G401.6 (cell line): ENCODE data around the gene TMEM242.

Source experiments
- FAIRE-seq: peaks from 2 replicates; lab custom pipeline; 2012; peaks lifted over from hg19 to GRCh38; lab: Jason Lieb, UNC

TMEM242 gene

DNA sequence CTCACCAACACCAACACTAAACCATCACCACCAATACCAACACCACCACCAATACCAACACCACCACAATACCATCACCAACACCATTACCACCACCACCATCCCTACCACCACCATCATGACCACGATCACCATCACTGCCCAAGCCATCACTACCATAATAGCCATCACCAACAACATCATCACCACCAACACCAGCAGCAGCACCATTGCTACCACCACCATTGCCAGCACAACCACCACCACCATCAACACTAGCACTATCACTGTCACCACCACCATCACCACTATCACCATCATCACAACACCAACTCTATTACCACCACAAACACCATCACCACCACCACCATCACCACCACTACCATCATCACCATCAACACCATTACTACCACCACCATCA, 53.0 kb downstream of the TMEM242 start:
- no peak for FAIRE-seq

DNA sequence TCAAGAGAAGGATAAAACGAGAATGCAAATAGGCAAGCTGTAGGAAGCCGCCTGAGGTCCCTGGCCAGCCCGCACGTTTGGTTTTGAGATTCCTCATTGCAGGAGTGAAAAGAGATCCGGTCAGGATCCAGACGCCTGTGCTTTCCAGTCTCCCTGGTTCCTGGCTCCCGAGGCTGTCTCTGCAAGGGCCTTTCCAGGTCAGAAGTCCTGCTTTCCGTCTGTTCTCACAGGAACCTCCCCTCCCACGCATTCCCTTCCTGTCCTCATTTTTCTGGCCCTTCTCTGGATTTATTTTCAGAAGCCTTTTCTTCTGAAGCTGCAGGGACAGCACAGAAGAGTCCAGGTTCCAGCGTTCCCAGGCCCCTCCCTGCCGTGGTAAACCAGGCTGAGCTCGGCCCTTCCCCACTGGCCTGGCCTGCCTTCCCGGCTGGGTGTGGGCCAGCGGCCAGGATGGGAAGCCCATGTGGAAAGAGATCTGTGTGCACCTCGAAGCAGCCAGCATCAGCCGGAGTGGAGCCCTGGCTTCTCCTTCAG, 54.0 kb downstream of the TMEM242 start:
- no peak for FAIRE-seq

DNA sequence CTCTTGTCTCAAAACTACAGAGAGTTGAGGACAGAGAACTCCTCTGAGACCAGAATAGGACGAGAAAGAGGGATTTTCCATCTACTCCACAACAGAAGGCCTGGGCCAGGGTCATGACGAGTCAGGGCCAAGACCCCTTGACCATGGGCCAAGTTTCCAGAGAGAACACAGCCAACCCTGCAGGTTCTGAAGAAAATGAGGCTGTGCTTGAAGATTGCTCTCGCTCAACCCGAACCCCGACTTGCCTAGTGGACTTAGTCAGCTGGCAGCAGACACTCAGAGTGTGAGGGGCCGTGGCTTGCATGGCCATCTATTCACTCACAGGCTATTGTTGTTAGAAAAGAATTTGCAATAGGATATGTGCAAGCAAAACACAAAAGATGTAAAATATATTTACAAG, 54.5 kb downstream of the TMEM242 start:
- FAIRE-seq: no peak

DNA sequence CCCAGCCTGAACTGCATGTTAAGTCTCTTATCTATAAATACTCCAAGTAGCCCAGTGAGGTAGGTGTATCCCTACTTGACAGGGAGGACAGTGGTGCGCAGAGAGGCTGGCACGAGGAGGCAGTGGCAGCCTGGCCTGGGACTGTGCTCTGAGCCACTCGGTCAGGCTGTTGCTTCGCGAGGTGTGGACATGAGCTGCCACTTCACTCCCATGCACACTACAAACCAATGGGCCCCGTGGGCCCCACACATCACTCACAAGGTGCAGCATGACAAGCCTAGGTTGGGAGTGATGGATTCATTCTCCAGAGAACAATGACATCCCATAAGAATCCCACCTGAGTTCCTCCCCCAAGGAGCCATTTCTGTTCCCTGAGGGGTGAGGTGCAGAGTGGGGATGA, 54.9 kb downstream of the TMEM242 start:
- no peak for FAIRE-seq

DNA sequence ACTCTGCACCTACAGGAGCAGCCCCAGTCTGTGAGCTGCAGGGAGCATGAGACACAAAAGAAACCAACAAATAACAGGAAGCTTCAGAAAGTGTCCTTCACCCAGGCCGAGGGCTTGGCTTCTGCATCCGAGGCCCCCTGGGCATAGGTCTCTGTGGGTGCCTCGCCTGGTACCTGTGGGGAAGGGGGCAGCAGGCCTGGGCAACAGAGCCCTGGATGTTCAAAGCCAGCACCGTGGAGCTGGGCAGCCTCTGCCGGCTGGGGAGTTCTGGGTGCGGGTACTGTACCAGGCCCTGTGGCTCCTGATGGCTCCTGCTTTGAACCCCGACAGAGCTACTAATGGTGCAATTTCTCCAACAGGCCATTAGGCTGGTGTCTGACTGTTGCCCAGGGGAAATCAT, 55.7 kb downstream of the TMEM242 start:
- FAIRE-seq: no peak

DNA sequence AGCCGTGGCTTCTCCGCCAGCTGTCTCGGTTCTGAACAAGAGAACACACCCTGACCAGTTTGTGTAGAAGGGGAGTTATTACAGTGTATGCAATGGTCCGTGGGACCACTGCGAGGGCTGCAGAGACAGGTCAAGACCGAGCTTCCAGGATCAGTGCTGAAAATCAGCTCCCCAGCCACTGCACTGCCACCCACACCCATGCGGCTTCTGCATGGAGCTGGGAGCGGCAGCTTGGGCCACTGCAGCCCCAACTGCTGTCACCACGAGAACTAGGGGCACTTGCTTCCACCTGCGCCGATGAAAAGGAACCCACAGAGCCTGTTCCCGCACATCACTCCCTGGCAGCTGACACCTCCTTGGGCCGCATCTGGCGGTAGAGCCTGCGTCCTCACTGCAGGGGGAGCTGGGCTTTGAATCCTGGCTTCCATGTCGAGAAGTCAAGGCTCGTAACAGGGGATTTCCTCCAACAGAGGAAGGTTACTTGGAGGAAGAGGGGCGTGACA, 56.2 kb downstream of the TMEM242 start:
- no peak for FAIRE-seq

DNA sequence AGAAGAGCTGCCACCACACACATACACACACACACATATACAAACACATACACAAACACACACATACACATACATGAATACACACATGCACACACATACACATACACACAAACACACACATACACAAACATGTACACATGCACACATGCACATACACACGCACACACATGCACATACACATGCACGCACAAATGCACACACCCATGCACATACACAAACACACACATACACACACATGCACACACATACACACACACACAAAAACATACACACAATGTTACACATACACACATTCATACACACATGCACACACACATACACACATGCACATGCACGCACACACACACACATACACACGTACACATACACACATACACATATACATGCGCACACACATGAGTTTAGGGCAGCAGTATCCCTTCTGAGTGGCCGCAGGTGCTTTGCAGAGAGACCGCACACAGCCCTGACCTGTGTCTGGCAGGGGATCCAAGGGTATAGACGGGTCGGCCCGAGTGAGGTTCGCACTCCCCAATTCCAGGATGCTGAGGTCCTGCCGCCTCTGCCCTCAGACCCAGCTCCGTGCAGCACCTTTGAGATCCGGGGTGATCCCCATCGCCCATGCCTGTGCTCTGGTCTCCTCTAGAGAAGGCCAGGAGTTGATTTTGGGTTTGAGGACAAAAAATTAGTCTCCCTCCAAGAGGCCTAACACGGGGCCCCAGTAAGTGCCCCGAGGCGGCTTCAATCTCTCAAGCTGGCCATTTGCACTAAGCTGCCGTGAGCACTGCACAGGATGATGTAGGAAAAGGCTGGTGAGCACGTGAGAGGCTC, 56.8 kb downstream of the TMEM242 start:
- no peak for FAIRE-seq

DNA sequence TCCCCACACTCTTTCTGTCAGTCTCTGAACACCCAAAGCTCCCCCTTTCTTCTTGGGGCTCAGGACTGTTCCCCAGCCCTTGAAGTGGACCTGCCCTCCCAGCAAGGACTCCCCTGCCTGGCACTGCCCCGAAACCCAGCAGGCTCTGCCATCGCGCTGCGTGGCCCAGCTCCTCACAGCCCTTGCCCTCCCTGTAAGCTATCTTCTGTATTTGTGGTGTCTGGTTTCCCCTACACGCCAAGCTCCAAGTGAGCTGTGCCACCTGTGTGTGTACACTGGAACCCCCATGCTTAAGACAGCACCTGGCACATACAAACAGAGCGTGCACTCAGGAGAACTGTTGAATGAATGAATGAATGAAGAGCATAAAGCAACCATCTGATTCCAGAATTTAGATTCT, 57.7 kb downstream of the TMEM242 start:
- FAIRE-seq: no peak

DNA sequence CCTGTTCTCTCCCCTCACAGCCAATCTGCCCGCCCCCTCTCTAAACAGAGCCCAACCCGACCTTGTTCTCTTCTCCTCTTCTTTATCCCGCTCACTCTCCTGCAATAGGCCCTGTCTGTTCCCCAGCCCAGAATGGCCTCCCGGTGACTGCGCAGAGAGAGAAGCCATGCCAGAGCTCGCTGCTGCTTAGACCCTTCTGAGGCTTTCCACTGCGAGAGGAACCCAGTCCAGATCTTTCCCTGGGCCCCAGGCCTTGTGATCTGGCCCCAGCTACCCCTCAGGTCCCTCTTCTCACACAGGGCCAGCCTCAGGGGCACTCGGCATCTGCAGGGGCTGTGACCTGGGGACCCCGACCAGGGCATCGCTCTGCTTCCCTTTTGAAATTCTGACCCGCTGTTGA, 58.1 kb downstream of the TMEM242 start:
- FAIRE-seq: no peak

DNA sequence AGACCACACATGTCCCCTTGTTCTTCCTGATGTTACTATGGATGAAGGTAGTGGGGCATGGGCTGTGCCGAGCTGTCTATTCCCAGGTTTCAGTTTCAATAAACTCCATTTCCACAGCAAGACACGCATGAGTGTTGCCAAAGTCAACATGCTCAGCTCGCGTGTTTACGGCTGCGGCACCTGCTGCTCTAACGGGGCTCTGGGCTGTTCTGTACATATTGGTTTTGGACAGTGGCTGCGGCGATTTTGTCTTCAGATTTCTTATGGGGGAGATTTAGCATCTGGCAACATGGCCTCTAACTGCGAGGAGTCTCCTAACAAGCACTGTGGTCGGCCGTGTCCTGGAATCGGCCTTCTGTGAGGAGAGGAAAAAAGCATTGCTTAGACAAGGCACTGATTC, 58.6 kb downstream of the TMEM242 start:
- FAIRE-seq: no peak

DNA sequence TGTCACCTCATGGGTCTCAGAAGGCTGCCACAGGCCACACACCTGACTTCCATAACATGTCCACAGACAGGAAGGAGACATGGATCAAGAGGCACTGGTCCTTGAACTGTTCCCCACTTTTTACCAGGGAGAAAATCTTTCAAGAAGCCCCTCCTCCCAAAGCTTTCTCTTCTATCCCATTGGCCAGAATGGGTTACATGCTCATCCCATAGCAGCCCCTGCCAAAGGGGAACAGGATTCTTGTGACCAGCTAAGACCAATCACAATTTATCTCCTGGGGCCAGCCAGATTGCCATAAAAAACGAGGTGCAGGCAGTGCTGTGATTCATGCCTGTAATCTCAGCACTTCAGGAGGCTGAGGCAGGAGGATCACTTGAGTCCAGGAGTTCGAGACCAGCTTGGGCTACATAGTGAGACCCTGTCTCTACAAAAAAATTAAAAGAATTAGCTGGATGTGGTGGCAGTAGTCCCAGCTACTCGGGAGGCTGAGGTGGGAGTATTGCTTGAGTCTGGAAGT, 59.4 kb downstream of the TMEM242 start:
- no peak for FAIRE-seq

DNA sequence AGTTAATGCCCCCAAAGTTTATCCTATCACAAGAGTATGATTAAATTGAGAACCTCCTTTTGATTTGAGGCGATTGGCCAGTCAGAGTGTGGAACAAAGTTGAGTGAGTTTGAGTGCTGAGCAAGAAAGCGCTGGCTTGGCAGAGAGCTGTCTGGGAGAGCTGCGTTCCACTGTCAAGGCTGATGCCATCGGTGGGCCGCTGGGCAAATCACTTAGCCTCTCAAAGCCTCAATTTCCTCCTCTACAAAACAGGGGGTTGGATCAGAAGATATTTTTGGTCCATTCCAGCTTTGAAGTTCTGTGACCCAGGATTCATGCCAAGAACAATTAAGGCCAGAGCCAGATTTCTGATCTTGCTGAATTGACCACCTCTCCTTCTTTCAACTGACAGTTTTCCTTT, 60.2 kb downstream of the TMEM242 start:
- no peak for FAIRE-seq

DNA sequence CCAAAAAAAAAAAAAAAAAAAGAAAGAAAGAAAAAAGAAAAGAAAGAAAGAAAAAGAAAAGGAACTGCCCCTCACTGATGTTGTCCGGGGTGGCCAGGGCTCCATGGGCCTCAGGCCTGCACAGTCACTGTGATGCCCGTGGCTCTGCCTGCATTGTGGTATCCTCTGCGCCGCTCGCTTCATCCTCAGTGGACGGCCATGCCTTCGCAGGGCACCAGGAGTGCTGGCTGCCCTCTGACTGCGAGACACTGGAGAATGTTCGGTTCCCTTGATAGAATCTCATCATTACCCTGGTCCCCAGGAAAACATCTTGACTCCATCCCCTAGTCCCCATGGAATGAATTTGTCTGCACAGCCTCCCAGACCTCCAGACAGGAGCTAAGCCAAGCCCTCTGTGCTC, 61.7 kb downstream of the TMEM242 start:
- no peak for FAIRE-seq

DNA sequence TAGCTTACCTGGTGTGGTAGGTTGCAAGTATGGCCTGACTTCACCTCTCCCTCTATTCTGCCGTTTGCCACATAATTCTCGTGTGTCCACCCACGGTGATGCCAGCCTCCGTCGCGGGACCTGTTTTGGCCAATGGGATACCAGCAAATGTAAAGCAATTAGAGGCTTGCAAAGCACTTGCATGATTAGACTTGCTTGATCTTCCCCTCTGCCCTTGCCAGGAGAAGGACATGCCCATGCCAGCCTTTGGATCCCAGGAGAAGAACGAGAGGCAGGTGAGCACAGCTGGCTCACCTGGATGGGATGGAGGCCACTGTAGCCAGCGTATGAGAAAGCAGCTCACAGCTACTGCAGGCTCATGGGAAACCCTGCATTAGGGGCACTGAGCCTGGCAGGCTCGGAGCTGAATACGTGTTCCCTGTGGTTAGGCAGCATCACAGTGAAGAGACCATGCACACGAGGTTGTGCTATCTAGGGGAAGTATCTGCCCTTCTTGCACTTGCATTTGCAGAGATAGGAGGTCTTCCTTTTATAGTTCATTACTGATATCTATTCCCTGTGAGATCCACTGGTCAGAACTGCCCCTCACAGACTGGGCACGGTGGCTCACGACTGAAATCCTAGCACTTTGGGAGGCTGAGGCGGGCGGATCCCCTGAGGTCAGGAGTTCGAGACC, 62.4 kb downstream of the TMEM242 start:
- no peak for FAIRE-seq

DNA sequence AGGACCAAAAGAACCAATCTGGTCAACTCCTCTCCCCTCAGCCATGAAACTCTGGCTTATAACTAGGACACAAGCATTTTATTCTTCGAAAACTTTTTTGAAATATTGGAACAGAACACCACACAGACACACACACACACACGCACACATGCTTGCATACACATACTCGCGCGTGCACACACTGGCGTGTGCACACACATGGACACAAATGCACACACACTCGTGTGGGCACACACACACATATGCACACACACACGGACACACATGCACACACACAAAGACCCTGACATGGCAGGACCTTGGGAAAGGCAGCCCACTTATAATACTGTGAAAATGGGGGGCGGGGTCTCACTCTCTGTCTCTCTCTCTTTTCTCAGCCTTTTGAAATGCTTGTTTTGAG, 63.9 kb downstream of the TMEM242 start:
- FAIRE-seq: no peak

DNA sequence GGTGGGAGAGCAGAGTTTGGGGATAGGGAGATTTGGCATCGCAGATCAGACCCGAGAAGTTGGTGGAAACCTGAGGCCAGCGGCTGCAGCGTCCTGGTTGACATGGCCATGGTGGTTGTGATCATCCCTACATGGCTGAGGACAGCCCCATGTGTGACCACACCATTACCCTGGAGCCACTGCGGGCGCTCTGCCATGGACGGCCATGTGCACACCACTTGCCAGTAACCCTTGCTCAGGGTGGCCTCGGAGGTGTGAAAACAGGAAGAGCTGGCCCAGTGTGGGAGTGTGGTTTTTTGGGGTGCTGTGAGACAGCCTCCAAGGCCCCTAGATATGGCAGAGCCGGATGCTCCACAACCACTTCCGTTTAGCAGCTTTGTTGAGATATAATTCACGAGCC, 64.4 kb downstream of the TMEM242 start:
- FAIRE-seq: no peak

DNA sequence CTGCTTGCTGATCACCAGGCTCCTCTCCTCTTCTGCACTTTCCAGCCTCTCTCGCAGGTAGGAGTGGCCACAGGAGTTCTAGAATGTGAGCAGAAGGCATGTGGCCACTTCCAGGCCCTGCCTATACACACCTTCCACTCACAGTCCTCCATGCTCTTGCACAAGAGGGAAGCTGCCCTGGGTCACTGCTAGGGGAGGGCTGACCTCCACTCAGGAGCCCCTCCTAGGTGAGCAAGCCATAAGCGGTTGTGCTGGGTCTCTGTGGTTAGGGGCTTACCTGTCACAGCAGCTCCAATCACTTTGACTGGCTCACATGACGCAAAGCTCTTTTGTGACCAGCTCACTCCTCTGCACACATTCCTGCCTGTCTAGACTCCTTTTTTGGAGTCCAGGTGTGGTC, 68.2 kb downstream of the TMEM242 start:
- no peak for FAIRE-seq

DNA sequence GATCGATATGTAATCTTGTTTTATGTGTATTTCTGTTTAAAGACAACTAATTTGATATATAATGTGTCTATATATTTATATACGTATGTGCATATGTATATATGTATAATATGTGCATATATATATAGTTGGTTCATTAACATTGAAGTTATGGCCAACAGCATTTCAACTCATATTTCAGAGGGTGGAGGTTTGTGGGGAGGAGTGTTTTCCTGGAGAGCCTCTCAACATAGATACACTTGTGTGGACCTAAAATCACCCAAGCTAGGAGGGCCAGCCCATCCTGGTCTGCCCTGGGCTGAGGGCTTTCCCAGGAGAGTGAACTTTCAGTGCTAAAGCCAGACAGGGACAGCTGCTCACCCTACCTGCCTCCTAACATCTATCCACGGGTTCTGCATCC, 68.8 kb downstream of the TMEM242 start:
- FAIRE-seq: no peak

DNA sequence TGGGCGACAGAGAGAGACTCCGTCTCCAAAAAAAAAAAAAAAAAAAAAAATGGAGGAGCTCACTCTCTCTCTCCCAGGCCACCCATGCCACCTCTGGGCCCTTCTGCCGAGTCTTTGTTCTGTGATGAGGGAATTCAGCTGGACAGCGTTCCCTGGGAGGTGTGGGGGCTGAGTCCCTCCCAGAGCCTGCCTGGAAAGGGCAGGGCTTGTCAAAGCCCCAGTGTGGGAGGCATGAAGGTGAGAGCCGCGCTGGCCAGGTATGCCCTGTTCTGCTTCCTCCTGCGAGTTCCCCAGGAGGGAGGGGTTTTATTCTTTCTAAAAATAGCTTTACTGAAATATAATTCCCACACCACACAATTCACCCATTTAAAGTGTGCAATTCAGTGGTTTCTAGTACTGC, 69.6 kb downstream of the TMEM242 start:
- FAIRE-seq: no peak

DNA sequence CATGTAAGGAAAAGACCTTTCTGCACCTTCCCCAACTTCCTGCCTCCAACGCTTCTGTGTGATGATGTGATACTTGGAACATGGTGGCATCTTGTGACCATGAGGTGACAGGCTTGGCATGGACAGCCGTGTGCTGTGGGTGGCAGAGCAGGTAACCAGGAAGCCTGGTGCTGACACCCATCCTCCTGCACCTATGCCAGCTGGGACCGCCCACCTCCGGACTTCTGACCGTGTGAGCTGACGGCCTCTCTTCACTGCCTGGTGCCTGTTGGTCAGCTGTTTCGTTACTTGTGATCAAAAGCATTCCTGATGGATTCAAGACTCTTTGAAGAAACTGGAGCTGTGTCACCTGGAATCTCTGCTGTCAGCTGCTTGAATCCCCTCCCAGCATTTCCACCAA, 70.3 kb downstream of the TMEM242 start:
- FAIRE-seq: no peak

DNA sequence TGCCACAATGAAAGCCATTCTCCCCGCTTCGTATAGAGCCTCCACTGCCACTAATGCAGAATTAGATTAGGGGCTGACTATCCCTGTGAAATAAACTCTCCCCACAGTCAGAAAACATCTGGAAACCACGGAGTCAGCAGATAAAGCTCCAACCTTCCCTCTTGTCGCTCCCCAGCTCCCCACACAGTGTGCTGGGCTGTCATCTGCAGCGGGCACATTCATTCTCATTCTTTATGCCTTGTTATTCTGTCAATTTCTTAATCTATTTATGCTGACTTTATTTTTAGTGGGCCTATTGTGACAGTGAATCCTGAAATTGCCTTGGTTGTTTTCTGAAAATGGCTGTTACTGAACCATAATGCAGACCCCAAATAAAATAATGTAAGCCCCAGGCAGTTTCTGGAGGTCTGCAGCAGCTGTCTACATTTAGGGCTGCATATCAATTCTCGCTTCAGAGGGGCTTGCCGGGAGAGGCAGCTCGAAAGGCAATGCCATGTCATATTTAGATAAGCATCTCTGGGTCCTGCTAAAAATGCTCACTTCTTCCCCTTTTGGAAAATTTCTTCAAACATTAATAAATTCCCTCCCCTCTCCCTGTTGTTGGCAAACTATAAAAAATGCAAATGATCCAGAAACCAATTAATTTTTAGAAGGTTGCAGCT, 71.6 kb downstream of the TMEM242 start:
- no peak for FAIRE-seq

DNA sequence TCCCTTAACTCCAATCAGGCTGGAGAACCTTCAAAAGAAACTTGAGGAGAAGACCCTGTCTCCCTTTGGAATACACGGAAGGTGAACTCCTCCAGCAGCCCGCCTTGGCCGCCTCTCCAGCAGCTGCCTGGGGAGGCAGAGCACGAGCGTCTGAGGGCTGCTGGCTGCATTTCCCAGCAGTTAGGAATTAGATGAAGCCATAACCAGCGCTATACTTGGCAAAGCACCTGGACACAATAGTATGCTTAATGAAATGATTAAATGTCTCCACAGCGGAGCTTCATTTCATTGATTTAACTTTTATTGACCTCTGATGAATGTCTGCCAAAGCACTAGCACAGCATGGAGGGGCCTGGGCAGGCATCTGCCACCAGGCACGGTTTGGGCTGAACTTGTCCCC, 73.5 kb downstream of the TMEM242 start:
- no peak for FAIRE-seq

DNA sequence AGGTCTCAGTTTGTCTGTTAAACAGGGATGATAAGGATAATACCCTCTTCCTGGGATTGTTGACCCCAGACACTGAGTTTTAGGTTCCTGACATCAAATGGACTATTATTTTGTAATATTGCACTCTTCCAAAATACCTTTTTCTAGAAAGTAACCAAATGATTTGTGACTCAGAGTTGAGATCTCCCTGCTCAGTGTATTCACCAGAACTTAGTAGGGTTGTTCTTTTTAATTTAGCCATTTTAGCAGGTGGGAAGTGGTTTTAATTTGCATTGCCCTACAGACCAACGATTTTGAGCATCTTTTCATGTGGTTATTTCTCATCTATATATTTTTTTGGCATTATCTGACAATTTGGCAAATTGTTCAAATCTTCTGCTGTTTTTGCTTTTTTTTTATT, 75.1 kb downstream of the TMEM242 start:
- no peak for FAIRE-seq
